D721Med (cell line): ENCODE measurements around the gene MAN2A1.

Experiments
- DNase-seq: peaks from one replicate; pipeline ENCODE4 v3.0.0; 2011; ENCODE audit warnings: low spot score; ENCODE audit not compliant: insufficient read length
- FAIRE-seq: peaks from 2 replicates; lab custom pipeline; 2011; peaks lifted over from hg19 to GRCh38; lab: Jason Lieb, UNC
- TF ChIP-seq, protein P1 (sequence below): IDR thresholded peaks from 2 replicates; pipeline ENCODE4 v1.5.1; 2012; ENCODE audit warnings: mild to moderate bottlenecking, control low read depth; ENCODE audit not compliant: insufficient read depth; ENCODE audit errors: missing control alignments

MAN2A1 gene

GRCh38 chr5:109857405-109858031 lies 167.8 kb downstream of the MAN2A1 start:
- TF ChIP-seq, protein P1, sequence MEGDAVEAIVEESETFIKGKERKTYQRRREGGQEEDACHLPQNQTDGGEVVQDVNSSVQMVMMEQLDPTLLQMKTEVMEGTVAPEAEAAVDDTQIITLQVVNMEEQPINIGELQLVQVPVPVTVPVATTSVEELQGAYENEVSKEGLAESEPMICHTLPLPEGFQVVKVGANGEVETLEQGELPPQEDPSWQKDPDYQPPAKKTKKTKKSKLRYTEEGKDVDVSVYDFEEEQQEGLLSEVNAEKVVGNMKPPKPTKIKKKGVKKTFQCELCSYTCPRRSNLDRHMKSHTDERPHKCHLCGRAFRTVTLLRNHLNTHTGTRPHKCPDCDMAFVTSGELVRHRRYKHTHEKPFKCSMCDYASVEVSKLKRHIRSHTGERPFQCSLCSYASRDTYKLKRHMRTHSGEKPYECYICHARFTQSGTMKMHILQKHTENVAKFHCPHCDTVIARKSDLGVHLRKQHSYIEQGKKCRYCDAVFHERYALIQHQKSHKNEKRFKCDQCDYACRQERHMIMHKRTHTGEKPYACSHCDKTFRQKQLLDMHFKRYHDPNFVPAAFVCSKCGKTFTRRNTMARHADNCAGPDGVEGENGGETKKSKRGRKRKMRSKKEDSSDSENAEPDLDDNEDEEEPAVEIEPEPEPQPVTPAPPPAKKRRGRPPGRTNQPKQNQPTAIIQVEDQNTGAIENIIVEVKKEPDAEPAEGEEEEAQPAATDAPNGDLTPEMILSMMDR = no peak
- DNase-seq = no peak
- FAIRE-seq = no peak

DNA sequence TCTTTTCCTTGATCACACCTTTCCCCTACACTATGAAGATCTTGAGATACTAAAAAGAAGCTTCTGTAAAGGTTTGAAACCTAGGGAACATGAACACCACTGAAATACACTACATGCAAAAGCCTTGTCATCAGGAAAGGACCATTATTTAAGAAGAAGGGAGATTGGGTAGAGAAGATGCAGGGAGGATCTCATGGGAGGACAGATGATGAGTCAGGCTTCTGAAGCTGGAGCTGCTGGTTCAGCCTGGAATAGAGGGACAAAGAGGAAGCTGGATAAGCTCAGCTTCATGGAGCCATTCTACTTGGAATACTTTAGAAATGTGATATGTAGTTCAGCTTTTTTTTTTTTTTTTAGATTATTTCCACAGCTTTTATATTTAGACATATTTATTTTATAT lies 169.8 kb downstream of the MAN2A1 start:
- FAIRE-seq (no peak), DNase-seq (no peak)
- TF ChIP-seq, protein P1 = no peak

DNA sequence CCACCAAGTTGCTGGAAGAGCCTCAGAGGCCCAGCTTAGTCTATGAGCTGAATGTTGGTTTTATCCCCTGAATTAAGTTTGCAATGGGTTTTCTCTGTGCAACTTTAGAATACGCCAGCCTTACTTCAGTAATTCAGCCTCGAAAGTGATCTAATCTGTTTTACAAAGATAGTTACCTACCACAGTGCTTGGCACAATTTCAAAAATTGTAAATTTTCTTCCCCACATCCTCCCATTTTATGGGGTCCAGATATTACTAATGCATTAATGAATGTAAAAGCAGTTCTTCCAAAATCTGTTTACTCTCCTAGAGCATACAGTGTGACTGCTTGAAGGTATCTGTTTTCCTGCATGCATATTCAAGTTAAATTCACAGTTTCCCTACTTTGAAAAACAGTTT lies 172.6 kb downstream of the MAN2A1 start:
- TF ChIP-seq, protein P1 = no peak
- FAIRE-seq (no peak), DNase-seq (no peak)

DNA sequence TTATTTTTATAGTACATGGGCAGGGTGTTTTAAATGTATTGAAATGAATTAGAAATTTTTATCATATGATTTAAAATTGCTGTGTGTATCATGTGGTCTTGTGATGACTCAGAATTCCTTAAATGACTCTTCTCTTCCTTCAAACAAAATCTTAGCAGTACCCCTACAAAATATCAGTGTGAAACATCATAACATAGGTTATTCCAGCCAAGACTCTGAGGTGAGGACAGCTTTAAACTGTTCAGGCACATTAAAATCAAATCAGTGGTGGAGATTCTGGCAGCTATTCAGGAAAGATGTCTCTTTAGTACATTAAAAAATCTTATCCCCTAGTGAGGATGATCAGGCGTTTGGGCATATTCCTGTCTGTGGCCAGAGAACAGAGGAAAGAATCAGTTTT lies 174.0 kb downstream of the MAN2A1 start:
- TF ChIP-seq, protein P1 = no peak
- DNase-seq (no peak), FAIRE-seq (no peak)

DNA sequence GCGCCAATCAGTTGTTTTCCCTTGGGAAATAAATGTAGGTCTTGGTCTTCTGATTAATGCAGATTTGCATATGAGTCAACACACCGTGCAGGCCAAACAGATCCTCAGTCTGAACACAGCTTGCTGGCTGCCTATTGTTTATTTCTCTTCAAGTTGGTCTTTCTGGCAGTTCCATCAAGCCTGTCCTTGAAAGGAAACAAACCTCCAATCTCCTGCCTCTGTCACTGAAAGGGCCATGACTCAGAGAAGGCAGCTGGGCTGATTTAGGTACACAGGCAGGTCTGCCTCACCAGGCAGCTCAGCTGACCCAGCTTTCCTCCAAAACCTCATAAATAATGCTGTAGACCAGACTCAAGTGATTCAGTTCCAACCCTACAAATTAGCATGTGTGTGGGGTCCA lies 175.9 kb downstream of the MAN2A1 start:
- DNase-seq (no peak), FAIRE-seq (no peak)
- TF ChIP-seq, protein P1 = no peak

DNA sequence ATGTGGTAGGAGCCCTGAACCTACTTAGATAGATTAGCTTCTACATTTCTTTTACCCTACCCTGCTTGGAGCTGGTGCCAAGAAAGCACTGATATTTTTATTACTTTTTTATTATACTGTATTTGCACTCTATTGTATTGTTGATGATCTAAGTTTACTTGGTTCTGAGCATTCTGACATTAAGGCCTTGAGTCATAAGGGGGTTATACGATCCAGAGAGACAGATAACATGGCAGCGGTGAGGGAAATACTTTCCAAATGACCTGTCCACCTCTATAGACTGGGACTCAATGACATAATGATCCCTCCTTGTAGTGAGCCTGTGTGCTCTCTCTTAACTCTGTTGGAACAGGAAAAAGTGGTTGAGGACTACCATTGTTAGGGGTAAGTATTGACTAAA lies 176.3 kb downstream of the MAN2A1 start:
- TF ChIP-seq, protein P1 = no peak
- FAIRE-seq (no peak), DNase-seq (no peak)

GRCh38 chr5:109868737-109869136 lies 179.0 kb downstream of the MAN2A1 start:
- DNase-seq (no peak), FAIRE-seq (no peak)
- TF ChIP-seq, protein P1 = no peak
